Measurements from ENCODE around the gene SLBP. TPM values are rescaled to one million over a fixed set of nuclear protein-coding genes. Genes with fewer than 3 reads are reported as not detected.
"Not testable (repeated sequence)": the region's sequence is repeated elsewhere in the genome, so short reads cannot be mapped to it uniquely, and the experiment has no call there.

The SLBP gene
- polyA plus RNA-seq, 1 experiment = 36.9 TPM

GRCh38 chr4:1703867-1704266, 8.3 kb downstream of the SLBP start:
- H3K36me3 ChIP-seq (ENCODE audit: control insufficient read depth, insufficient read depth, low read length) = peaks cover 4% of the 10 kb centered on the region
- no peak for DNase-seq (ENCODE audit: low read depth)
- H3K4me3 ChIP-seq (ENCODE audit: low read depth, low read length) = no peak overlapping the region
- ChIA-PET POLR2A (no interaction called here), CTCF (interaction anchor here (1.2 to 13.6 kb wide), 3 partner anchors 9 to 22 kb away, joined by 3 to 152 read pairs (median 5); partner anchors contain the start of gene SLBP)
- no peak for TF ChIP-seq CTCF (IDR thresholded peaks at IDR 0.05; ENCODE audit: insufficient read depth, low read depth, low read length)
- no peaks in the 10 kb centered on the region for H3K27me3 ChIP-seq (ENCODE audit: control insufficient read depth, insufficient read depth, low read length)

GRCh38 chr4:1701671-1702070, 10.4 kb downstream of the SLBP start:
- POLR2A ChIA-PET; H3K36me3 ChIP-seq (ENCODE audit: control insufficient read depth, insufficient read depth, low read length): not testable (repeated sequence)
- CTCF ChIA-PET = interaction anchor here (2.3 to 13.6 kb wide), 2 partner anchors 9 to 25 kb away, joined by 6 to 152 read pairs; no protein-coding TSS in a partner anchor

GRCh38 chr4:1695913-1696312, 16.2 kb downstream of the SLBP start:
- CTCF ChIA-PET = interaction anchor here (2.1 to 10.9 kb wide), 3 partner anchors 11 to 34 kb away, joined by 10 to 167 read pairs (median 152); partner anchors contain the start of genes SLBP, TACC3 and TMEM129
- Histone ChIP-seq H3K27me3 (ENCODE audit: control insufficient read depth, insufficient read depth, low read length) (no peaks in the 10 kb centered on the region), H3K36me3 (ENCODE audit: control insufficient read depth, insufficient read depth, low read length) (peaks cover 18% of the 10 kb centered on the region), H3K4me3 (ENCODE audit: low read depth, low read length) (no peak overlapping the region)
- POLR2A ChIA-PET = no interaction called here
- no peak for TF ChIP-seq CTCF (IDR thresholded peaks at IDR 0.05; ENCODE audit: insufficient read depth, low read depth, low read length)
- DNase-seq (ENCODE audit: low read depth) = no peak

More at GRCh38 chr4:1701671-1702070, 10.4 kb downstream of the SLBP start:
- not testable (repeated sequence) for H3K27me3 ChIP-seq (ENCODE audit: control insufficient read depth, insufficient read depth, low read length); H3K4me3 ChIP-seq (ENCODE audit: low read depth, low read length); DNase-seq (ENCODE audit: low read depth)

- peaks cover 21% of the 10 kb centered on the region for H3K36me3 ChIP-seq (ENCODE audit: control insufficient read depth, insufficient read depth, low read length)
- H3K27me3 ChIP-seq (ENCODE audit: control insufficient read depth, insufficient read depth, low read length) = no peaks in the 10 kb centered on the region
- peak; percentile 96 for TF ChIP-seq CTCF (IDR thresholded peaks at IDR 0.05; ENCODE audit: insufficient read depth, low read depth, low read length)
- DNase-seq (ENCODE audit: low read depth) = no peak
- POLR2A ChIA-PET = interaction anchor here (1.0 kb wide), 1 partner anchor 19 kb away, joined by 3 read pairs; the partner anchor contains the start of gene SLBP
- no peak overlapping the region for H3K4me3 ChIP-seq (ENCODE audit: low read depth, low read length)
- CTCF ChIA-PET = interaction anchor here (0.6 to 10.9 kb wide), 23 partner anchors 10 to 347 kb away, joined by 3 to 167 read pairs (median 5); partner anchors contain the start of genes SLBP, TACC3 and TMEM129
Observed at GRCh38 chr4:1693131-1693896, 18.8 kb downstream of the SLBP start.

- POLR2A ChIA-PET = no interaction called here
- CTCF ChIA-PET = interaction anchor here (0.9 to 10.9 kb wide), 9 partner anchors 15 to 336 kb away, joined by 3 to 167 read pairs (median 7); partner anchors contain the start of genes SLBP, TACC3 and TMEM129
Observed at GRCh38 chr4:1691737-1692373, 20.3 kb downstream of the SLBP start.

More at GRCh38 chr4:1691737-1692373, 20.3 kb downstream of the SLBP start:
- Histone ChIP-seq H3K4me3 (ENCODE audit: low read depth, low read length) (no peak overlapping the region), H3K27me3 (ENCODE audit: control insufficient read depth, insufficient read depth, low read length) (no peaks in the 10 kb centered on the region), H3K36me3 (ENCODE audit: control insufficient read depth, insufficient read depth, low read length) (peaks cover 19% of the 10 kb centered on the region)
- TF ChIP-seq CTCF (IDR thresholded peaks at IDR 0.05; ENCODE audit: insufficient read depth, low read depth, low read length) = no peak
- DNase-seq (ENCODE audit: low read depth) = no peak
